Measurements from ENCODE around the gene SERTAD2.

DNA sequence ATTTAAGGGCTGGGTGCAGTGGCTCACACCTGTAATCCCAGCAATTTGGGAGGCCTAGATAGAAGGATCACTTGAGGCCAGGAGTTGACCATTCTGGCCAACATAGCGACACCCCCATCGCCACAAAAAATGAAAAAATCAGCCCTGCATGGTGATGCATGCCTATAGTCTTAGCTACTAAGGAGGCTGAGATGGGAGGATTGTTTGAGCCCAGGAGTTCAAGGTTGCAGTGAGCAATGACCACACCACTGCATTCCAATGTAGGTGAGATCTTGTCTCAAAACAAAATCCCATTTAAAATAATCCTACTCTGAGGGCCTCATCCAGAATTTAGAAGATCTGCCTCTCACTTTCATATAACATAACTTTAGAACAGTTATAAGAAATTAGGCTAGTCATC, 2.7 kb upstream of the SERTAD2 start:
- TF ChIP-seq, protein P1, sequence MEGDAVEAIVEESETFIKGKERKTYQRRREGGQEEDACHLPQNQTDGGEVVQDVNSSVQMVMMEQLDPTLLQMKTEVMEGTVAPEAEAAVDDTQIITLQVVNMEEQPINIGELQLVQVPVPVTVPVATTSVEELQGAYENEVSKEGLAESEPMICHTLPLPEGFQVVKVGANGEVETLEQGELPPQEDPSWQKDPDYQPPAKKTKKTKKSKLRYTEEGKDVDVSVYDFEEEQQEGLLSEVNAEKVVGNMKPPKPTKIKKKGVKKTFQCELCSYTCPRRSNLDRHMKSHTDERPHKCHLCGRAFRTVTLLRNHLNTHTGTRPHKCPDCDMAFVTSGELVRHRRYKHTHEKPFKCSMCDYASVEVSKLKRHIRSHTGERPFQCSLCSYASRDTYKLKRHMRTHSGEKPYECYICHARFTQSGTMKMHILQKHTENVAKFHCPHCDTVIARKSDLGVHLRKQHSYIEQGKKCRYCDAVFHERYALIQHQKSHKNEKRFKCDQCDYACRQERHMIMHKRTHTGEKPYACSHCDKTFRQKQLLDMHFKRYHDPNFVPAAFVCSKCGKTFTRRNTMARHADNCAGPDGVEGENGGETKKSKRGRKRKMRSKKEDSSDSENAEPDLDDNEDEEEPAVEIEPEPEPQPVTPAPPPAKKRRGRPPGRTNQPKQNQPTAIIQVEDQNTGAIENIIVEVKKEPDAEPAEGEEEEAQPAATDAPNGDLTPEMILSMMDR (conservative IDR thresholded peaks at IDR 0.05; ENCODE audit: low read length): no peak
- no peak for TF ChIP-seq EZH2phosphoT487 (IDR thresholded peaks at IDR 0.05; ENCODE audit: borderline replicate concordance)

Measured in Loucy (cell line).